Measurements from ENCODE around the gene TTC28. TPM values are rescaled to one million over a fixed set of nuclear protein-coding genes. Genes with fewer than 3 reads are reported as not detected.

The TTC28 gene
- total and polyA plus RNA-seq, 10 of the 15 experiments (the other 5 are each of a cell fraction or from before 2014, with no cell fraction given), result 0.15 to 8.4 (median 1.4) TPM

- TF ChIP-seq YY1 (IDR thresholded peaks at IDR 0.05; ENCODE audit: low read depth, low read length), result peak; percentile 88
- TF ChIP-seq SUPT20H (IDR thresholded peaks at IDR 0.05; ENCODE audit: borderline replicate concordance, control insufficient read depth, low read depth, low read length), result no peak
- no peak for TF ChIP-seq RELA (IDR thresholded peaks at IDR 0.05; ENCODE audit: borderline replicate concordance, partially characterized antibody)
- no peak for TF ChIP-seq E2F8 (IDR thresholded peaks at IDR 0.05; ENCODE audit: low read depth, partially characterized antibody)
- TF ChIP-seq POU2F2 (IDR thresholded peaks at IDR 0.05; ENCODE audit: borderline replicate concordance, low read depth, low read length), result no peak
- no peak for TF ChIP-seq JUNB (IDR thresholded peaks at IDR 0.05)
- TF ChIP-seq SIX5 (IDR thresholded peaks at IDR 0.05; ENCODE audit: low read depth, low read length, severe bottlenecking), result no peak
- peak; percentile 93 to 96 (median 95) for TF ChIP-seq CTCF (IDR thresholded peaks at IDR 0.05 in 2 of 3, conservative IDR thresholded peaks at IDR 0.05 in 1 of 3; ENCODE audit: control insufficient read depth in 2 of 3, extremely low read depth in 1 of 3, insufficient read depth in 1 of 3, low read depth in 3 of 3, low read length in 3 of 3)
- no peak for TF ChIP-seq ZBTB11 (CRISPR knock-in tag; IDR thresholded peaks at IDR 0.05)
- TF ChIP-seq IKZF2 (IDR thresholded peaks at IDR 0.05), result no peak
- TF ChIP-seq PKNOX1 (IDR thresholded peaks at IDR 0.05), result peak; percentile 49; the same call in 1 of the 2 replicates
- TF ChIP-seq CBFB (IDR thresholded peaks at IDR 0.05; ENCODE audit: low read depth), result no peak
- TF ChIP-seq KDM1A (IDR thresholded peaks at IDR 0.05; ENCODE audit: borderline replicate concordance), result no peak
- no peak for TF ChIP-seq CHD2 (IDR thresholded peaks at IDR 0.05; ENCODE audit: borderline replicate concordance, low read depth, low read length)
- TF ChIP-seq ZSCAN29 (IDR thresholded peaks at IDR 0.05), result no peak
These were observed 659.5 kb downstream of the TTC28 start (continued) for GRCh38 chr22:28019881-28020861.

Data from GM12878 (cell line).